ENCODE measurements around the gene TAF1B.

TAF1B gene

DNA sequence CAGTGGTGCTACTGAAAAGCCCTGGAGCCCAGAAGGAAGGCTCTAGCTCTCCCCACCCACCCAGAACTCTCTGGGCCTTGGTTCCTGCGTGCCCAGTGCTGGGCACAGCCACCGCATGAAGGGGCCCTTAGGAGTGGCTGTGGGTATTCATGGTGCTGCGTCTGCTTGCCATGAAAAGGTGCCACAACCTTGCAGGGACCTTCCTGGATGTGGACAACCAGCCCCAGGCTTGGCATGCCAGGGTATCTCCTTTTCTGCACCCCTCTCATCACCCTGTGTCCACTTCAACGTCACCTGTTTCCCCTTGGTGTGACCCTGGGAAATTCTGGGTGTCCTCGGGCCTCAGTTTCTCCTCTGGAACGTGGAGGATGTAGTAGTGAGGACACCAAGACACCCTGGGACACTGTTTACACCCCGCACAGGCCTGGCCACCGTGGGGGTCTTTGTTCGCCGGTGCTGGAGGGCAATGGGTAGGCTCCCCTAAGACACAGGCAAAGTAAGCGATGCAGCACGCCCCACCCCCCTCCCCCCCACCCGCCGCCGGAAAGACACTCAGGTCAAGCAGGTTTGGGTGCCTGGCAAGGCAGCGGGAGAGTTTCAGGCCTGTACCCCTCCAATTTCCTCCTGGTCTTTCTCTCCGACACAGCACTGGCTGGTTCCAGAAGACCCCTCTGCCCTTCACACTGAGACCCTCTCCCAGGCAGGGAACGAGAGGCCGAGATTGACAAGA is 34.8 kb upstream of the TAF1B start:
- DNase-seq (ENCODE audit: low spot score) = no peak

DNA sequence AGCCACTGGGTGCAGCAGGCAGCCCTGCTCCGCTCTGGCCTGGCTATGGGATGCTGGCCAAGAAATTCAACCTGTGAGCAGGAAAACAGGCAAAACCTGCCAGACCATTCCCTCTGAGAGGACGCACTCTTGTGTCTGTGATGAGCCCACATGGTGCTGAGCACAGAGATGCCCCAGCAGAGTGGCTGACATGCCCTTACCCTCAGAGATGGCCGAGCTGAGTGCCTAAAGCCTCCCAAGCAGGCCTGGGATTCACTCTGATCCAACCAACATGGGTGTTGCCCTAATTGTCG is 34.3 kb upstream of the TAF1B start:
- DNase-seq (ENCODE audit: low spot score) = no peak

DNA sequence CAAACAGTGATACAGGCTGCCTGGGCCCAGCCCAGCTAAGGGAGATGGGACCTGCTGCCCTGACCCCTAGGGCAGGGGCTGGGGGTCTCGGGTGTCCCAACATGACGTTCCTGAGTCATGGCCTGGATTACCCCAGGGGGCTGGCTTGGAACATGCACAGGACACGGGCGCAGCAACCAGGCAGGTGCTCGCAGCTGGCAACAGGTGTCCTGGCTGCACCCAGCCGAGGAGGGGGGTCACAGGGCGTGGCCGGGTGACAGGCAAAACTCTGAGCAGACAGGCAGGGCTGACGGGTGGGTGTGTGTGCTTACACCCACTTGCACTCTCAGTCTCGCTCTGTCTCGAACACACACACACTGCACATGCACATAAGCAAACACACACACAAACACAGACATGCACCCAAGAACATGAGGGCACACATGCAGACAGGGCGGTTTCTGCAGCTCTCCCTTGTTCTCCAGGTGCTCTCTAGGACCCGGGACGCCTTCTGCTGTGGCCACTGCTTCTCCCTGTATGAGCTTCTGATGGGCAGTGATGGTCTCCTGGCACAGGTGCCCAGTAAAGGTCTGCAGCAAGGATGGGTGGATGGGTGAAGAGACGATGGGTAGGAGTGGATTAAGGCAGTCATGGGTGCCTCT is 33.7 kb upstream of the TAF1B start:
- no peak for DNase-seq (ENCODE audit: low spot score)

DNA sequence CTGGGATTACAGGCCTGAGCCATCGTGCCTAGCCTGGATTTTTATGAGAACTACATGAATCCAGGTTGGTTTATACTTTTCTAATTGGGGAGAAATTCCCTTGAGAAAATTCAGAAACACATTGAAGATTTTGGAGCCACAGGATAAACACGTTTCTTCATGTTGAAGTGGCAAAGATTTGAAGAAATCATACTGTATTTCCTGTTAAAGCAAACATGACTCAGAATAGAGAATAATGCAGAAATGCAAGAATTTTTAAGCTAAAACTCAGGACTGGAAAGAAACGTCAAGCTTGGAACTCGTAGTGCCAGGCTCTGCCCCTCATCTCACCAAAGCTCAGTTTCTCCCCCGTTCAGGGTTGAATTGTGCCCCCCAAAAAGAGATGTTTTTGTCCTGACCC is 32.1 kb upstream of the TAF1B start:
- no peak for DNase-seq (ENCODE audit: low spot score)

DNA sequence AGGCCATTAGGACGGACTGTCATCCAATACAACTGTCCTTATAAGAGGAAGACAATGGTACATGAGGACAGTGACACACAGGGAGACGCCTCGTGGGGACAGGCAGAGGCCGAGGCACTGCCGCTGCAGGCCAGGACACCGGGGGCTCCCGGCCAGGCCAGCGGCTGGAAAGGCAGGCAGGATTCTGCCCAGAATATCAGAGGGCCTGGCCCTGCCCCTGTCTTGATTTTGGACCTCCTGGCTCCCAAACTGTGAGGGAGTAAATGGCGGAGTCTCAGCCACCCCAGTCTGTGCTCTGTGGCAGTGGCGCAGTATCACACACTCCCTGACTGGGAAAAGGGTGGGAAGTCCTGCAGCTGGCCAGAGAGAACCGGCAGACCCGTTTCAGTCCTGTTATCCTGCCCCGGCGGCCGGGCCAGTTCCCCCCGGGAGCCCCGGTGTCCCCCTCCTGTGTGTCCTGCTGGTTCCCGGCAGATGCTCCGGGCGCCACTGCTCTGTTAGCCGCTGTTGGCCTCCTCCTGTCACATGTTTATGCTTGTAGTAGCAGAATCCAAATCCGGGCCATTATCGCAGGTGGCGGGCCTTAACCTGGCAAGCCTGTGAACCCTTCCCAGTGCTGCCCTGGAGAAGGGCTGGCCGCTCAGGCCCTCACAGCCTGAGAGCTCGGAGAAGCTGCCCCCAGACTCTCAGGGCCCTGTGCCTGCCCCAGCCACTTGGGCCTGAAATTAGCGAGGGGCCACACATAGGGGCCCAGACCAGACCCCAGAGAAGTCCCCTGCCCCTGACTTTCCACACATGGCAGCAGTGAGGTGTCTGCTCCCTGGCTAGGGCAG is 31.4 kb upstream of the TAF1B start:
- no peak for DNase-seq (ENCODE audit: low spot score)

DNA sequence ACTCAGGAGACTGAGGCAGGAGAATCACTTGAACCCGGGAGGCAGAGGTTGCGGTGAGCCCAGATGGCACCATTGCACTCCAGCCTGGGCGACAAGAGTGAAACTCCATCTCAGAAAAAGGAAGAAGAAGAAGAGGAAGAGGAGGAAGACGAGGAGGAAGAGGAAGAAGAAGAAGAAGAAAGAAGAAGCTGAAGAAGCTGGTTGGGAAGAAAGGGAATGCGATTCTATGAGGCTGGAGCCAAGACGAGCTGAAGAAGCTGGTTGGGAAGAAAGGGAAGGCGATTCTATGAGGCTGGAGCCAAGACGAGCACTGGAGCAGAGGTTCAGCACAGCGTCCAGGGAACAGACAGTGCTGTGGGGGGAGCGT is 30.3 kb upstream of the TAF1B start:
- DNase-seq (ENCODE audit: low spot score) = no peak

DNA sequence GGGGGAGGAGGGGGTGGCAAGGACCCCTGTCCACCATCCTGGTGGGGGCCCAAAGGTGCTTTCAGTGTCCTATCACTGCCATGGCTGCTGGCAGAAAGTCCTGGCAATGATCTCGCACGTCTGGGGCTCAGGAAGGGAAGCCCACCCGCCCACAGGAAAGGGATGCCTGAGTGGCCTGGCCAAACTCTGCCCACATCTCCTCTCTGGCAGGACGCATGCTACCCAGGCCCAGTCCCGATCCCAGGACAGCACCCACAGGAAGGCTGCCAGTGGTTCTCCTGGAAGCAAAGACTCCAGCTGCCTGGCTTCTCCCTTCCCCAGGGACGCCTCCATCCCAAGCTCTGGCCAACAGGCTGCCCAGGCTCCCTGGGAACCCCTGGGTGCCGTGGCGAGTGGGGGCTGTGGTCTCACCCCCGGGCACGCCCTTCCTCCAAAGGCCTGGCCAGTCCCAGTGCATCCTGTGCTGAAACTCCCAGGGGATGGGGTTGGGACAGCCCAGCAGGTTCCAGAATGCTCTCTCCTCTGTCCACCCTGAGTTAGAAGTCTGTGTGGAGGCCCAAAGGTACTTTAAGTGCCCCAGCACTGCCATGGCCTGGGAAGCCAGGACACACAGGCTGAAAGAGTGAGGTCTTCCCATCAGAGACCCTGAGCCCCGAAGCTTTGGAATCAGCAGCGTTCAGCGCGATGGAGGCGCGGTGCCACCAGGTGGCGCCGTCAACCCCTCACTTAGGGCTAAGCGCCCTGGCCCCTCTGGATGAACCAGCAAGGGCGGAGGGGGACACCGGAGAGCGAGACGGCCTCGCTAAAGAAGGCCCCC is 29.8 kb upstream of the TAF1B start:
- peak; percentile 68 for DNase-seq (ENCODE audit: low spot score)

DNA sequence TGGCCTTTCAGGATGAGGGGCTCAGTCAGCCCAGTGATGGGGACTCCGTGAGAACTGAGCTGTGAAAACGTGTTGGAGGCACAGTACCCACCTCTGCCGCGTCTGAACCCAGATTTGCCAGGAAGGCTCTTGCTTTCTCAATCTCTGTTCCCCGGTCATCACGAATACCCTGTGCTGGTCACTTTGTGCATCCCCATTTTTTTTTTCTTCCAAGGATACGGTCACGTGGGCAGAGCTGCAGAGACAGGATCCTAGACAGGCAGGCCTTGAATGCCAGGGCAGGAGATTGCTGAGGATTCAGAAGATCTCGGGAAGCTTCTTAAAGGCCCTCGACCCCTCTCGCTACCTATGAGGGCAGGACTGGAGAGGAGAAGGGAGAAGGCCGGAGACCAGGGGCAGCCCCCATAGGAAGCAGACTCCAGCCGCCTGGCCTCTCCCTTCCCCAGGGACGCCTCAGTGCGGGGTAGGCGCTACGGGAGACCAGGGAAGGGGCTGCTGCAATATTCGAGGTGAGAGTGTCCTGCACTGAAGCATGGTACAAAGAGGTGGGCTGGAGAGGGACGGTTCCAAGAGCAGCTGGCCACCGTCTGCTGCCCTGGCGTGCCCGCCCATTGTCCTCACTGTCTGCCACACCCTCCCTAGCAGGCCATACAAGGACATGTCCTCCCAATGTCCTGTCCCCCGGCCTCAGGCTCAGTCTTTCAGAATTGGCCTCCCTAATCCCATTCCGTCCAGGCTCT is 29.0 kb upstream of the TAF1B start:
- DNase-seq (ENCODE audit: low spot score) = no peak

DNA sequence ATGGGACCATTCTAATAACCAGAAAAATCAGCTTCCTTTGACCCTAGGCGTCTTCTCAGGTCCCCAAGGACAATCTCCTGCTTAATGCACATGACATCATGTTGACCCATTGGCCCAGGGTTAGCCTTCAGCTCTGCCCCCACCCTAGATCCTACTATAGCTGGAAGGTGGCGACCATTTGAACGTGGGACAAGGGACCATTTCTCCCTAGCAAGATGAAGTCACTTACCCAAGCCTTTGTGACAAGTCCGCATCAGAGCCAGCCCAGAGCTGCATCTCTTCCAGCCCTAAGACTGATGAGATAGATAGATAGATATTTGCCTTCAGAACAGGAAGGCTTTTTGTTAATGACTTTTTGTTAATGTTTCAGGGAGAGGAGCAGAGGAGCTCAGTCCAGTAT is 28.2 kb upstream of the TAF1B start:
- no peak for DNase-seq (ENCODE audit: low spot score)

DNA sequence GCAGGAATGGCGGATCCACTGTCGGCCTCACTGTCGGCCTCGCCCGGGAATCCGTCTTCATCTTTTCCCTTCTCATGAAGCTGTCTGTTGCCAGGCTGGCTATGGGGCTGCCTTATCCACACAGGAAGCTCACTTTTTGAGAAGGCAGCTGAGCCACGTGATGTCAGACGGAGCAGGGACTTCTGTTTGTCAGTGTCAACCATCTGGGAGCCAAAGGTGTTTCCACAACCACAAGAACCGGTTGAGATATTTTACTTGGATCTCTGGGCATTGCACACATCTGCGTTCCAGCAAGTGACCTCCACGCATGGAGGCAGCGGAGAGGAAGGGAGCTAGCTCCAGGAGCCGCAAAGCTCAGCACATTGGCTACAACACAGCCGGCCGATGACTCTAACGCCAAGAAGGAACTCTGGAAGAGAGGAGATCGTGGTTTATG is 27.4 kb upstream of the TAF1B start:
- no peak for DNase-seq (ENCODE audit: low spot score)

DNA sequence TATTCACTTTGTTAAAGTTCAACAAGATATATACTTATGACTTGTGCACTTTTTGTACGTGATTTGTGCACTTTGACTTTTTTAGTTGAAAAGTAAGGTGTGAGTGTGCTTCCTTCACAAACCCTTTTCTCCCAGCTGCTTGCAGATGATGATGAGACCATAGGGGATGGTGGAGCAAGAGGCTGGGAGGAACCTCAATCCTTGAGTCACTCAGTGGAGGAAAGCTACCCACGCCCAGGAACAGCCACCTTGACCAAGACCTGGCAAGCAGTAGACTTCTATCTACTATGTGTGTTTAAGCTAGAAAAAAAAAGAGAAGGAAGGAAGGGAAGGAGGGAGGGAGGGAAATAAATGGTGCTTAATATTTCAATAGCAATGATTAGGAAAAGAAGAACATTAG is 25.2 kb upstream of the TAF1B start:
- DNase-seq (ENCODE audit: low spot score) = no peak

DNA sequence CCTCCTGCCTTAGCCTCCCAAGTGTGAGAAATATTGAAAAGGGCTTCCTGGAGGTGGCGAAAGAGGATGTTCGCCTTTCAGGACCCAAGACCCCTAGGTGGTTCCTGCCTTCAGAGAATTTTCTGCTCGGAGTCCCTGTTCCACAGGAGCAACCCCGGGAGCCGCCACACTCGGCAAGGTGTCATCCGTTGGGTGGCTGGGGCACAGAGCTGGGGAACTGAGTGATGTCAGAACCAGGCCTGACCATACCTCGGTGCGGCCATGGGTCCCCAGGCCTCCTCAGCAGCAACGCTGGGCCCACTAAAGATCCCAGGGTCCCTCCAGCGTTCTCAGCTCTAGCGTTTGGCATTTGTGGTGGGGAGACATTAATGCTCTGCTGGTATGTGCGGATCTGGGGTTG is 23.7 kb upstream of the TAF1B start:
- no peak for DNase-seq (ENCODE audit: low spot score)

DNA sequence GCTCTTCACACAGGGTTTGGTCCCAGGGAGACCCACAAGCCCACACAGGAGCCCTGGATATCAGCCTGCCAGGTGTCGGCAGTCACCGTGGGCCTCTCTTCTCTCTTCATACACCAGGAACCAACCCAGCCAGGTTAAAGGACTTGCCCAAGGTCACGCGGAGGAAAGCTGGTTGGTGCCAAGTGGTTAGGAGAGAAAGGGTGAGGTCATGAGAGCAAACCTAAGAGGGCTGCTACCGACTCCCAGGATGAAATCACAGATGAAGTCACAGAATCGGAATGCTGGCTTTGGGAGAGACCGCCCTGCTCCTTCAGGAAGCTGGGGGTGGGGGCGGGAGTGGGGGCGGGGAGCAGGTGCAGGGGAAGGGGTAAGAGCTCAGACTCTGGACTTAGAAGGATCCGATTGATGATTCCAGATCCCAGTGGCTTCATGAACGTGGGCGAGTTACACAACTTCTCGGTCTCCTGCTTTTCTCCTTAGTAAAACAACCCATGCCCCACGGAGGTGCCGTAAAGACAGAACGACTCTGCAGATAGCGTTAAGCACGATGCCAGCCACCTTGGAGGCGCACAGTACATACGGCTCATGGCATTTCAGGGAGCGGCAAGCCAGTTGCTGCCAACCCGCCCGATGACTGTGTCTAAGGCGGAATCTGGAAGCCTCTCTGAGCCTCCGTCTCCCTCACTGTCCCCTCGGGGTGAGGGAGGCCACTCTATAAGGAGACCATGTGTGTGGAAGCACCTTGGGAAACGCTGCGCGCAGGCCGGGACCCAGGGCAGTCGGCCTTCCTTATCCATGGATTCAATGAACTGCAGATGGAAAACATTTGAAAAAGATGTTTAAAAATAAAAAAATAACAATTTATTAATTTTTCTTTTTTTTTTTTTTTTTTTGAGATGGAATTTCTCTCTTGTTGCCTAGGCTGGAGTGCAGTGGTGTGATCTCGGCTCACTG is 23.0 kb upstream of the TAF1B start:
- DNase-seq (ENCODE audit: low spot score) = no peak

DNA sequence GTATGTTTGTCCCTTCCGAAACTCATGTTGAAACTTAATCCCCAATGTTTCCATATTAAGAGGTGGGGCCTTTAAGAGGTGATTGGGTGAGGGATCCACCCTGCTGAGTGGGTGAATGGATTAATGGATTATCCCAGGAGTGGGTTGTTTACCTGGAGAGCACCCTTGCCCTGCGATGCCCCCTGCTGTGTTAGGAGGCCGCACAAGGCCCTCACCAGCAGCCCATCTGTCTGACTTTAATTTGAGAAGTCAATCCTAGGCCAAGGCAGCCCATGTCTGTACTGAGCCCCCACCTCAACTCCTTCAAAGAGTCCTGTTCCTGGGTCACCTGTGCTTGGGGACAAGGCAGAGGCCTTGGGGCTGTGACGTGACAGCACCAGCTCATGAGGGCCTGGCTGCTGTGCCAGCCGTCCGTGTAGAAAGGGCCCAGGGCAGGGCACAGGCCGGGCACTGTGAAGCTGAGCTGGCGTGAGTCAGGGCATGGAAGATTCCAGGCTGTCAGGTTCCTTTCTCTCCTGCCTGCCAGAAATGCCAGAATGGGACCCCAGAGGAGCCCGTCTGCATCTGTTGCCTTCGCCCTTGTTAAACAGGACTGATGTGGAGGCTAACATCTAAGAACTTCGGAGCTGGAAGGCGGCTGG is 21.3 kb upstream of the TAF1B start:
- no peak for DNase-seq (ENCODE audit: low spot score)

DNA sequence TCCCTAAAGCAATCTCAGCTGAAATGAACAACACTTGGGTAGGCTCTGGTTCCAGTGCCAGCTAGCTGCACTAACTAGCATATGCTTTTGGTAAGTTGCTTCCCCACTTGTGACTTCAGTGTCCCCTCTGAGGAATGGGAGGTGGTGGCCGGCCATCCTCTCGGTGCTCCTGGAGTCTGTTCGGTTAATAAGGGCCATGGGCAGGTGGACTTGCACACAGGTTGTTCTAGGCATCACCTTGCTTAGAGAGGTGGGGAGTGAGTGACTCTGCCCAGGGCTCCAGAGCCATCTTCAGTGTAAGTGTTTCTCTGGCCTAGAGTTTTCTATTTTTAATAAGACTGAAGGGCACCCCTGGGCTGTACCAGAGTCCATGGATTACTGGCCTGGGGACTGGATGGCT is 18.8 kb upstream of the TAF1B start:
- DNase-seq (ENCODE audit: low spot score) = no peak

DNA sequence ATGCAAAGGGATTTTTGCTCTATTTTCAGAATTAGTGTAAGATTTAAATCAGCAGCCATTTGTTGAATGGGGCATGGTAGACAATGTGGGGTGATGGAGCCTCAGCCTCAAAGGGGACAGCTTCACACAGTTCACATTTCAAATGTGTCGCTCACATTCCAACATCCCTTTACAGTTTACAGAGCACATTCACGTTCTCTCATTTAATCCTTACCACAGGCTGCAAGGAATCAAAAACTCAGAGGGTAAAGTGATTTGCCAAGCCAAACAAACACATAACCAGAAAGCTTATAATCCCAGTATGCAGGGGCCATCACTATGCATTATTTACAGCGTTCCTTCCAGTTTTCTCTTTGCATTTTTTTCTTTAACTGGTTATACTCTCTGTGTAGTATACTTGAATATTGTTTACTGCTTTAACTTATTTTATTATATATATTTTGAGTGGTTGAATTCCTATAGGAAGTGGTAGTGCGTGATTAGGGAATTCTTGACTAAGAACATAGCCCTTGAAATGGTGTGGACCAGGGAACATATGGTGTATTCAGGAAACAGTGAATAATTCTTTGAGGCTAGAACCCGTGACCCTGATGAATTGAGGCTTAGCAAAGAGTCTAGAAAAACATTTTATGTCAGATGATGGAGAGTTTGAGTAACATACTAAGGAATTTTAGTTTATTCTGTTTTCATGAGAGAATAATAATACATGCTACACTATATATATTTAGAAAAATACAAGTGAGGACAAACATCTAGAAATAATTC is 18.1 kb upstream of the TAF1B start:
- DNase-seq (ENCODE audit: low spot score) = no peak

DNA sequence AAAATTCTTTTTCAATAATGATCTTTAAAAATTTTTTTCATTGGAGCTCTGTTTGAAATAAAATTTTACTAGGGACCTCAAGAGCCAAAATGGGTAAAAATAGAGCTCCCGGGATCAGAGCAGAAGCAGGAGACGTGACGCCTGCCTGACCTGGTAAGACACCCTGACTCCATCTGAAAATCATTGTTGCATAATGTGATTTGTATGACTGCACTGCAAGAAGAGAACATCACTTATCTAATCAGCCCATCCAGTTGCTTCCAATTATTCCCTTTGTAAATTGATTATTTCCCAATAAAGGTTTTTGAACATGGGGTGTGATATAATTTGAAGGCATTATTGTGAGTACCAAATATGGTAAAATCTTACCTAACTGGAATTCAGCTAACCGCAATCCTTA is 17.1 kb upstream of the TAF1B start:
- DNase-seq (ENCODE audit: low spot score) = no peak

DNA sequence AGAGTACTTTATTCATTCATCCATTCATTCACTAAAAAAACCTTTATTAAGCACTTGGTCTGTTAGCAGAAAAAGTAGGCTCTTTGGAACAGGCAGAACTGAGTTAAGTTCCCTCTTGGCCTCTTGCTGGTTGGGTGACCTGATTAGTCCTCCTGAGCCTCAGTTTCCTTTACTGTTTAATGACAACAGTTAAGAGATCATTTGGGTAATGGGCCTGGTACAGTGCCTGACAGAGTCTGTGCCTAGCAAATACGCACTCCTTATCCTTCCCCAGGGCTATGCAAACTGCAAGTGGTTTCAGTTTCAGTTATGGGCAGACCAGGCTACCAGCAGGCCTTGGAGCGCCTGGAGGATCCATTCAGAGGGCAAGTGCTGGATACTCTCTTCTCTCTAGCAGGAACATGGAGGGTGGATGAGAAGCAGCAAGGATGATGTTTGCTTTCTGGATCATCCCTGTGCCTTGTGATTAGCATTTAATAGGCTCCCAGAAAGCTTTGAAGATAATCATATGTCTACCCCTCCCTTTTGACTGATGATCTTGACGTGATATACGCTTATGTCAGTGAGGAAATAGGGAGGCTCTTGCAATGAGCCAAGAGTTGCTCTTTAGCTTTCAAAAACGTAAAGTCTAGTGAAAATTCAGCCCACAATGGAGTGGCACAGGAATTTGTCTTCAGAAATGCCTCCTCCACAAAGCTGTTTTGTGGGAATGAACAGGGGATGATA is 12.4 kb upstream of the TAF1B start:
- no peak for DNase-seq (ENCODE audit: low spot score)

DNA sequence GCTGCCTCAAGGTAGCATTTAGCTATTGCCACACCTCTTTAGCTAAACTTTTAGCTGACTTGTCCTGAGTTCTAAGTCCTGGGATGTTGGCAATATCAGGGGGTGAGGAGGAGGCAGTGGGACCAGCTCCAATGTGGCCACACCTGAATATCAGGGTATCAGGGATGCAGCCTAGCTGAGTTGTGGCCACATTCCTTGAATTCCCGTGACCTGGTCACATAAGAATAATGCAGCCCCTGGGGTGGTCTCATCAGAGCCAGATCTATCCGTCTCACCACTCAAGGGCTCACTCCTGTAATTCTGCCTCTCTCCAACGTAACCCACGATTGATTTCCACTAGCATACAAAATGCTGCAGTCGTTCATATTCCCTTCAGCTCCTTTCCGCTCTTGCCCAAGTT is 11.6 kb upstream of the TAF1B start:
- no peak for DNase-seq (ENCODE audit: low spot score)

Measured in CD4-positive, alpha-beta T cell treated with Interleukin-2 at 100 ng/mL for 4 hours (primary cell).